Muscle of arm (tissue), 12 donors: Measurements from ENCODE around the gene CACNA1F. TPM values are rescaled to one million over a fixed set of nuclear protein-coding genes. Genes with fewer than 3 reads are reported as not detected.
A peak's percentile ranks its signal among the peaks of the same experiment; 100 is the strongest.
"Not testable (repeated sequence)": the region's sequence is repeated elsewhere in the genome, so short reads cannot be mapped to it uniquely, and the experiment has no call there.

ENCODE experiments used
- DNase-seq: peaks from one replicate; pipeline ENCODE4 v3.0.0-alpha.2; 2013
- polyA plus RNA-seq, 12 donors: library from polyadenylated mRNA; unstranded; fragments of 120-200 nt; gene quantifications; one replicate each; pipeline ENCODE4 v1.2.1, GENCODE V29; 2013; ENCODE audit not compliant: insufficient read length in 12 of 12

CACNA1F gene
- polyA plus RNA-seq, 12 donors = 0.03 to 0.39 (median 0.15) TPM; not detected in 6

- no peak for DNase-seq
These were observed 56.5 kb downstream of the CACNA1F start for GRCh38 chrX:49176421-49177326.

GRCh38 chrX:49175435-49176274, 57.5 kb downstream of the CACNA1F start:
- DNase-seq = no peak

GRCh38 chrX:49174723-49175122, 58.4 kb downstream of the CACNA1F start:
- DNase-seq = no peak

- not testable (repeated sequence) for DNase-seq
These were observed 59.6 kb downstream of the CACNA1F start for GRCh38 chrX:49173544-49173943.

- no peak for DNase-seq
These were observed 60.8 kb downstream of the CACNA1F start for GRCh38 chrX:49172280-49172780.

- no peak for DNase-seq
These were observed 61.3 kb downstream of the CACNA1F start, which contains the start of gene PLP2 for GRCh38 chrX:49171752-49172279. TSS of gene PLP2 (plus strand) at chrX:49171898. CDS start at chrX:49172001, 103 bp downstream.

- no peak for DNase-seq
These were observed 65.4 kb downstream of the CACNA1F start for GRCh38 chrX:49167740-49168108.

- DNase-seq = no peak
These were observed 66.0 kb downstream of the CACNA1F start for GRCh38 chrX:49166914-49167739.

- no peak for DNase-seq
These were observed 66.9 kb downstream of the CACNA1F start for GRCh38 chrX:49165901-49166881.

GRCh38 chrX:49164589-49165360, 68.4 kb downstream of the CACNA1F start:
- no peak for DNase-seq

GRCh38 chrX:49163555-49164419, 69.4 kb downstream of the CACNA1F start:
- DNase-seq = peak; percentile 83

GRCh38 chrX:49162620-49163019, 70.5 kb downstream of the CACNA1F start, which contains the start of gene MAGIX:
TSS of gene MAGIX (plus strand) at chrX:49162758. CDS start at chrX:49162890, 132 bp downstream.
- DNase-seq = no peak

GRCh38 chrX:49161632-49162031, 71.5 kb downstream of the CACNA1F start:
- DNase-seq = no peak

GRCh38 chrX:49160908-49161307, 72.2 kb downstream of the CACNA1F start:
- DNase-seq = no peak

- no peak for DNase-seq
These were observed 75.9 kb downstream of the CACNA1F start for GRCh38 chrX:49157194-49157593.

- DNase-seq = peak; percentile 83
These were observed 77.0 kb downstream of the CACNA1F start for GRCh38 chrX:49155900-49156837.
